GM18517 (cell line): Measurements from ENCODE around the gene NCOR1.
"Not testable (repeated sequence)": the region's sequence is repeated elsewhere in the genome, so short reads cannot be mapped to it uniquely, and the experiment has no call there.

Source experiments
- ATAC-seq: cut with Tn5 transposase; IDR thresholded peaks from one replicate; pipeline ENCODE4 v1.9.1; 2021; ENCODE audit warnings: mild to moderate bottlenecking, moderate library complexity; ENCODE audit not compliant: unreplicated experiment

Gene NCOR1

DNA sequence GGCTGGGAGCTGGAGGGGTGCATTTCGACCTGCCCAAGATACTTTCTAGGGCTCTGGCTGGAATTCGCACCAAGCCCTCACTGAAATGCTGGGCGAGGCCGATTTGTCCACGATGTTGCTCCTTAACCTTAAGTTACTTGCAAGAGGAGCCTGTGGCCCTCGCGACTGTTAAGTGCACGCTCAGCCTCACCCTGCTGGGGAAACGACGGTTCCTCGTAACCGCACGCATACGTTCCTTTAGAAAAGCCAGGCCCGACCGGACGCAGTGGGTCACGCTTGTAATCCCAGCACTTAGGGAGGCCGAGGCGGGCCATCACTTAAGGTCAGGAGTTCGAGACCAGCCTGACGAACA lies 607 bp upstream of the NCOR1 start:
- peak; percentile 2 for ATAC-seq

DNA sequence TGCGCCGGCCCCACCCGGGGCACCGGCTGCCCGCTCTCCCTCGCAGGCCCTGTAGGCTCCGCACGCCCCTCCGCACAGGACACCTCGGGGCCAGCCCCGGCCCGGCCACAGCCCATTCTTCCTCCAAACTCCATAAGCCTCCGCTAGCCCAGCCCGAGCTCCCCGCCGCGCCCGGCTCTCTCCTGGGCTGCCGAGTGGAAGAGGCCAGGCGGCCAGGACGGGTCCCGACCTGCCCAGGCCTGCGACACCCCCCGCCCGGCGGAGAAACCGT lies 397 bp downstream of the NCOR1 start:
- ATAC-seq: peak; percentile 48

DNA sequence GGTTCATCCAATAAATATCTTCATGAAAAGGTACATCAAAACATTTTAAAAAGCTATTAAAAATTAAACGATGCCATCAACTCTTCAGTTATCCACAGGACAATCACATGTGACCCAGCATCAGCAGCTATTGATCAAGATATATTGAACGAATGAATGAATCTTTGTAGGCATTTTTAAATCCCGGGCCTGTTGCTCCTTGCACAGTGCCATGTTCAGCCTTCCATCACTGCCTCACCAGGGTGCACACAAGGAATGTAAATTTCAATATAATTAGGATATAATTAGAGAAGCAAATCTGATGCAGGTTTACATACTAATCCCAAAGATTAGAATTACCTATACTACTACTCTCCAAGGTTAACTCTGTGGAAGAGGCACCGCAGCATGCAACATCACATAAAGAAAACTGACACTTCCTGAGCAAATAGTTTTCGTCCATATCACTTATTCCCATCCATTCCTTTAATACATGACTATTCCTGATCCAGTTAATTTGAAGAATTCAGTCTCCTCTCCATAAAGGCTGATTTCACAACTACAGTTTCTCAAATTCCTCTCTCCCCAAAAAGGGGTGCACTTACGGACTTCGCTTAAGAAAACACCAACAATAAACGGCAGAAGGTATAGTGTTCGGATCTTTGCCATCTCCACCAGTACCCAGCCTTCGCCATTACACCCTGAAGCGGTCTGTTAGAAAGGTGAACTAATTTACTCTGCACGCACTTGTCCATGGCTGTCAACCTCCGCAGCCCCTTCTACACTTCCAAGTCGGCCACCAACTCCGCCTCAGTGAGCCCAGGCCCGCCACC lies 938 bp downstream of the NCOR1 start:
- no peak for ATAC-seq

DNA sequence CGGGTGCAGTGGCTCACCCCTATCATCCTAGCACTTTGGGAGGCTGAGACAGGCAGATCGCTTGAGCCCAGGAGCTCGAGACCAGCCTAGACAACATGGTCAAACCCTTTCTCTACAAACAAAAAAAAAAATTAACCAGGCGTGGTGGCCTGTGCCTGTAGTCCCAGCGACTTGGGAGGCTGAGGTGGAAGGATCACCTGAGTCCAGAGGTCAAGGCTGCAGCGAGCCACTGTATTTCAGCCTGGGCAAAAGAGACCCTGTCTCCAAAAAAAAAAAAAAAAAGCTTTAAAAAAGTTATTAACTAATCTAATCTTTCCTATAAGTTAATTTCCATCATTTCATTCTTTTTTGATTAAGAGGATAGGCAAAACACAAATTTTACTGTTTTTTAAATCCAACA lies 2.5 kb downstream of the NCOR1 start:
- ATAC-seq: no peak

DNA sequence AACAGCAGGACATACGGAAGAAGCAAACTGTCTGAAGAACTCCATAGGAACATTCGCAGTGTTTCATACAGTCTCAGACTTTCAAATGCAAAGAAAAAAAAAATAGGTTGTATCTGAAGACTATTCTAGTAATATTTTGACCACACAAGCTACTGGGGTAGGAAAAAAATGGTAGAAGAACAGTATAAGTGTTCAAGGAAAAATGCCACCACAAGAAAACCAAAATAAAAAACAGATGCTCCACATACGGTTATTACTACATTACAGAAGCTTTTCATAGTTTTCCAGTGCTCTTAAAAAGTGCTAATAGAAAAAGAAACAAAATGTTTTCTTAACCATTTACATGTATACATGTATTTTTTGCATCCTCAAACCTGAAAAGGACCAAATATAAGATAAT lies 3.7 kb downstream of the NCOR1 start:
- no peak for ATAC-seq

DNA sequence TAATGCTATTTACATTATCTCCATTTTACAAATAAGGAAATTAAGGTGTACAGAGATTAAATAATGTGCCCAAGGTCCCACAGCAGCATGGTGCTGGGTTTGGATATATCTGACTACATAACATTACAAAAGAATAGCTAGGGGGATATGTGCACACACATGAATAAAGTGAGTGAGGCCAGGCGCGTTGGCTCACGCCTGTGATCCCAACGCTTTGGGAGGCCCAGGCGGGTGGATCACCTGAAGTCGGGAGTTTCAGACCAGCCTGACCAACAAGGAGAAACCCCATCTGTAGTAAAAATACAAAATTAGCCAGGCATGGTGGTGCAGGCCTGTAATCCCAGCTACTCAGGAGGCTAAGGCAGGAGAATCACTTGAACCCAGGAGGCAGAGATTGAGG lies 10.6 kb downstream of the NCOR1 start:
- ATAC-seq: not testable (repeated sequence)

DNA sequence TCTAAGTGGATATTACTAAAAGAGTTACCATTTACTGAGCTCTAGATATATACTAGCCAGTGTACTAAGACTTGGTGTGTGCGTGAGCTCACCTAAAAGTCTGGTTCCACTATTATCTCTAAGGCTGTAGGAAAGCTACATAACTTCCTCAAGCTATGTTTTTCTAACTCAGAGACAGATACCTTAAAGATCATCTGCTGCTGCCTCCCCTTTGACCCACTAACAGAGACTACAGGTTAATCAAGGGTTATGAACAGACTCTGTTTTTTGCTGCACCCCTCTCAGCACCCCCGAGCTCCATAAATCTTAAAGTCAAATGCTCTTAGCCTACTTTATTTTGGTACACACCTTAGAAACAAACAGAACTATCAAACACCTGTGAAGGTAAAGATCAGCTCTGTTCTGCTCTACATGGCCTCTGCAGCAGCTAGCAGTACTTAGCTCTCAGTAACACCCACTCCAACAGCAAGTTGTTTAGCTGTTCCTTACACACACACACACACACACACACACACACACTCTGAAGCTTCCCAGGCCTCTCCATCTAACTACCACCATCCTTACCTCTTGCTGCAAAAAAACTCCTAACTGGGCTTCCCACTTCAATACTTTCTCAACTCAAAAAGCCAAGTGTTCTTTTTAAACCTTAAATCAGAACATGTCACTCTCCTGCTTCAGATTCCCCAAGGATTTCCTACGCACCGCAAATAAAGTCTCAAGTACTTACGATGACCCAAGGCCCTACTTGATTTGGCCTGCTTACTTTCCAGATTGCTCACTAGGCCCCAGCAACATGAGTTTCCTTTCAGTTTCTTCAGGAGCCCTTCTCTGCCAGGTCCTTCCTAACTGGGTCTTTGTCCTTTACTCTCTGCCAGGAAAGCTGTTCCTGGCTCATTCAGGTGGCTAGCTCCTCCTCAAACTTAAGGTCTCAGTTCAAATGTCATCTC lies 12.5 kb downstream of the NCOR1 start:
- ATAC-seq: not testable (repeated sequence)

DNA sequence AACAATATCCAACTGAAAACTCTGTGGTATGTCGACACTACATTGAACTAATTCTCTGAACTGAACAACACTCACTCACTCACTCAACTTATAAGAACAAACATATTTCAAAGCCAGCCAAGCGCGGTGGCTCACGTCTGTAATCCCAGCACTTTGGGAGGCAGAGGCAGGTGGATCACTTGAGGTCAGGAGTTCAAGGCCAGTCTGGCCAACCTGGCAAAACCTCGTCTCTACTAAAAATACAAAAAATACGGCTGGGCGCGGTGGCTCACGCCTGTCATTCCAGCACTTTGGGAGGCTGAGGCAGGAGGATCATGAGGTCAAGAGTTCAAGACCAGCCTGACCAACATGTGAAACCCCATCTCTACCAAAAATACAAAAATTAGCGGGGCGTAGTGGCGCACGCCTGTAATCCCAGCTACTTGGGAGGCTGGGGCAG lies 13.6 kb downstream of the NCOR1 start:
- not testable (repeated sequence) for ATAC-seq

DNA sequence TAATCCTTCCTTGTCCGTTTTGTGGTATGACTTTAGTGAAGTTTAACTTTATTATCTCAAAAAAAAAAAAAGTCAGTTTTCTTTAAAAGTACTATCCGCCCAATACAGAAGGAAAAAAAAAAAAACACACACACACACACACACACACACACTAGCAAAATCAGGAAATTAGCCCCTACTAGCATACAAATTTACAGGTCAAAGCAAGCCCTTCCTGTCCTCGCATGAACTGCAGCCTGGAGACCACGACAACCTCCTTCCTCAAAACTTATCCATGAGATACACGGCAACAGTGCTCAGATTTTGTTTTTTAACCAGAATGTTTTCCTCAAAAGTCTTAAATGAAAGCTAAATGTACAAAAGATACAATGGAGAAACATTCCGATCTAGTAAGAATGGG lies 16.2 kb downstream of the NCOR1 start:
- no peak for ATAC-seq

DNA sequence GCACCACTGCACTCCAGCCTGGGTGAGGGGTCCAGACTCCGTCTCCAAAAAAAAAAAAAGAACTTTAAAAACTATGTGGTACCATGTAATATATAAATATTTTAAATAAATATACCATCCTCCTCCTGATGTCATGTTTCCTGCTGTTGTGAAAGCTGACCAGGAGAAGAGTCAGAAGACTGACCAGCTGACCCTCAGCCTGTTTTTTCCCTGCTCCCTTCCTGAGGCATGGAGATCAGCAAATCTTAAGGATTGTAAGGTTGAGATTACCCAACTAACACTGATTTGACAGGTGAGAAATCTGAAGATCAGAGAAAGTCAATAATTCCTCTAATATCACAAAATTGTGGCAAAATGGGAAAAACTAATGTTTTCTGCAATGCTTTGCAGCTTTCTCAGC lies 18.1 kb downstream of the NCOR1 start:
- no peak for ATAC-seq

DNA sequence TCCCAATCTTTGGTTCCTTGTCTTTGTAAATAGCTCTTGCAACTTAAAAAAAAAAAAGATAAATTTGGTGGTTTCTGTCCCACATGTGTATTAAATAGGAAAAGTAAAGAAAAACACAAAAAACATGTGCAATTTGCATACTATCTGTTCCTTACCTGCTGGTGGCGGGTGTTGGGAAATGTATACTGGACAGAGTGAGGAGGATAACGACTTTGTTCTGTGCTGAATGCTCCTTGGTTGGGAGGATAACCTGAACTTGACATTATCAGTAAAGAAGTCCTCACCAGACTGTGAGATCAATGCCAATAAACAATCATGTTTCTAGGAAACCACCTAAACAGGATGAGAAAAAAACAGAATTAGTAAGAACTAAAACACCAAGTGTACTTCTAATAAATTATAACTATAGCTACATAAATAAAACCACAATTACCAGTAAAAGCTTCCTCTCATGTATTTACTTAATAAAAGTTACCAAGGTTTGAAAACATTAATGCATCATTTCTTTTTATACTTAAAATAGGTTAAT lies 21.0 kb downstream of the NCOR1 start:
- not testable (repeated sequence) for ATAC-seq

DNA sequence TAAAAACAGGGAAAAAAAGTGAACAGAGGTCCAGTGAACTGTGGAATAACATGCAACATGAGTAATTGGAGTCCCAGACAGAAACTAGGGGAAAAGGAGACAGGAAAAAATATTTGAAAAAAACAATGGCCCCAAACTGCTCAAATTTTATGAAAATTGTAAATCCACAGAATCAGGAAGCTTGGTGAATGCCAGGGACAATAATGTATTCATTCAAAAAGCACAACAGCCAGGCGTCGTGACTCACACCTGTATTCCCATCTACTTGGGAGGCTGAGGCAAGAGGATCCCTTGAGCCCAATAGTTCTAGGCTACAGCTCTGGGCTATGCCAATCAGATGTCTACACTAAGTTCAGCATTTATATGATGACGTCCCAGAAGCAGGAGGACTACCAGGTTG lies 23.7 kb downstream of the NCOR1 start:
- no peak for ATAC-seq

DNA sequence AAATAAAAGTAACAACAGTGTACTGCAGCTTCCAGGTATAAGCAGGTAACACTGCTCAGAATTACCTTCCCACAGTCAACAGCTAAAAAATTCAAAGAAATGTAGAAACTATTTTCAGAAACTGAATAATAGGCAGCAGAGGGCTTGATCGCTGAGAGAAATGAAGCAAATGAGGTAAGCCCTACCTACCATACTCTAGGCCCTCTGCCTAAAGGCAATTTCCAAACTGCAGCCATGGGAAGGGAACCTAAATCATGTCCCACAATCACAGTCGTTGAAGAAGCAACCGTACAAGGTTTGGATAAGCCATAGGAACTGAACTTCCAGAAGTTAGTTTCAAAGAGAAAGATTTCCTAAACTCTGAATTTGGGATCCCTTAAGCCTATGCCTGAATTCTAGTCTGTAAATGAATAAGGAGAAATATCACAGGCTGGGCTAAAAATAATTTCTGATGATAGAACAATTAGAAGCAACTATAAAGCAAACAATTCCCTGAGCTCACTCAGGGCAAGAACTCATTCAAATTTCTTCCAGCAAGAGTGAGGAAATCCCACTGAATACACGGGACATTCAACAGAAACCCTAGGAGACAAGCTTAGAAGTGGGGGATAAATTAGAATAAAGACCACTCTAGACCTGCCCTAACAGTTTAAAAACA lies 24.5 kb downstream of the NCOR1 start:
- no peak for ATAC-seq

DNA sequence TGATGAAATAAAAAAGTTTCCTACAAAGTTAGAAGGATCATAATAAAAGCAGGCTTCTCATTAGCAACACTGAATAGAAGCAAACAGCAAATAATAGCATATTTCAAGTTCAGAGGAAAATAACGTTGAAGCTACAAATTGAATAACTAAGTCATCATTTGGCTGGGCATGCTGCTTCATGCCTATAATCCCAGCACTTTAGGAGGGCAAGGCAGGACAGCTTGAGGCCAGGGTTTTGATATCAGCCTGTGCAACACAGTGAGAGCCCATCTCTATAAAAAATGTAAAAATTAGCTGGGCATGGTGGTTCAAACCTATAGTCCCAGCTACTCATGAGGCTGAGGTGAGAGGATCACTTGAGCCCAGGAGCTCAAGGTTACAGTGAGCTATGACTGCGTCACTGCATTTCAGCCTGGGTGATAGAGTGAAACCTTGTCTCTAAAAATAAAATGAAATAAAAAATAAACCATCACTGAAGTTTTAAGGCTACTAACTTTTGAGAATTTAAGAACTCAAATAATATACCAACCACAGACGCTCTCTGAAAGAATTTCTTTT lies 25.5 kb downstream of the NCOR1 start:
- ATAC-seq: no peak

DNA sequence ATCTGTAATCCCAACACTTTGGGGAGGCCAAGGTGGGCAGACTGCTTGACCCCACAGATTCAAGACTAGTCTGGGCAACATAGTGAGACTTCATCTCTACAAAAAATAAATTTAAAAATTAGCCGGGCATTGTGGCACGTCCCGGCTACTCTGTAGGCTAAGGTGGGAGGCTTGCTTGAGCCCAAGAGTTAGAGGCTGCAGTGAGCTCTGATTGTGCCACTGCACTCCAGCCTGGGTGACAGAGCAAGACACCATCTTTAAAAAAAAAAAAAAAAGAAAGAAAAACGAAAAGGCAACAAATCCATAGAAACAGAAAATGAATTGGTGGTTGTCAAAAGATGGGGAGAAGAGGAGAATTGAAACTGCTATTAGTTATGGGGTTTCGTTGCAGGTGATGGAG lies 27.7 kb downstream of the NCOR1 start:
- no peak for ATAC-seq

DNA sequence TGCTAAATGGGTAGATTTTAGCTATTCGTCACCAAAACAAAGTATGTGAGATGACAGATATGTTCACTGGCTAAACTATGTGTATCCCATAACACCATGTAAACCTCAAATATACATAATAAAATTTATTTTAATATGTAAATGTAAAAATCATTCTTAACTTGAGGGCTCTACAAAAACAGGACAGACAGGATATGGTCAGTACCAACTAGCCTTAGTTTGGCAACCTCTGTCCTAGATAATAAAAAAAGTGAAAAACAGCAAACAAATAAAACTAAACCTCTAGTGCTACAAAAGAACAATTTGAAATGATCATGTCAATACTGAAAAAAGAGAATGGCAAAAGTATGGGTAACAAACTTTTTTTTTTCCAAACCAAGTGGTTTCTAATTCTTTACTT lies 33.8 kb downstream of the NCOR1 start:
- no peak for ATAC-seq

DNA sequence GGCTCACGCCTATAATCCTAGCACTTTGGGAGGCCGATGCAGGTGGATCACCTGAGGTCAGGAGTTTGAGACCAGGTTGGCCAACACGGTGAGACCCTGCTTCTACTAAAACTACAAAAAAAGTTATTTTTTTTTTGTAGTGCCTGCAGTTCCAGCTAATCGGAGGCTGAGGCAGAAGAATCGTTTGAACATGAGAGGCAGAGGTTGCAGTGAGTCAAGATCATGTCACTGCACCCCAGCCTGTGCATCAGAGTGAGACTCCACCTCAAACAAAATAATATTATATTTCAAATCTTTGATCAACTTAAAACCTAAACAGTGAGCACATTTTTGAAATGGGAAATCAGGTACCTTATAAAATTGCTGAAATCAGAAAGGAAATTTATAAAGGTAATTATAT lies 36.5 kb downstream of the NCOR1 start:
- no peak for ATAC-seq

DNA sequence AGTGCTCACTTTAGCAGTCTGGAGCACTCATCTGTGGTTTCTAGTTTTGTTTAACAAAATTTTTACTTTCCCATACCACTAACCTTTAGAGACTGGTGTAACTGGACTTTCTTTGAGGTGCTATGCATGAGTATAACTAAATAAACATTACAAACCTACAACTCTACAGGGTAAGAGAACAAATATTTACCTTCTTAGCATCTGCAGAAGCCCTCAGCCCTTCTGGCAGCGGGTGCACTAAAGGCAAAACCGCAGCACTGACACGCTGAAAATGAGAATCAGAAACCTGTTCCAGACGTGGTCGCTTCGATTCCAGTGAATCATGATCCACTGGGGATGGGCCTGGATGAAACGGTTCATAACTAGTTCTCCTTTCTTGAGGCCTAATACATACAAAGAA lies 43.7 kb downstream of the NCOR1 start:
- ATAC-seq: no peak

DNA sequence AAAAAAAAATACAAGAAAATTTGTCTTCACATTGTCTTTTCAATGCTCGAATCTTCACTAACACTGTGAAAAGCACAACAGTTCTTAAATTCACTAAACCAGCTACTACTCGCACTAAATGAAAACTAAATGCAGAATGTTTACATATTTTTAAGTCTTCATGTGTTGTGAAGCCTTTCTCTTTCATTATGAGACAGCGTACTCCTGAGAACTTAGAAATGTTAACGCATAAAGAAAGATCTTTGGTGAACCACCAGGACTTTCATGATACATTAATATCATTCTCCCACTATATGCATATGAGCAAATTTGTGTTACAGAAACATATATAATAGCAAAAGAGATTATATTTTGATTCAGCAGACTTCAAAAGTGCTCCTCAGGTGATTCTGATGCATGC lies 48.6 kb downstream of the NCOR1 start:
- not testable (repeated sequence) for ATAC-seq

DNA sequence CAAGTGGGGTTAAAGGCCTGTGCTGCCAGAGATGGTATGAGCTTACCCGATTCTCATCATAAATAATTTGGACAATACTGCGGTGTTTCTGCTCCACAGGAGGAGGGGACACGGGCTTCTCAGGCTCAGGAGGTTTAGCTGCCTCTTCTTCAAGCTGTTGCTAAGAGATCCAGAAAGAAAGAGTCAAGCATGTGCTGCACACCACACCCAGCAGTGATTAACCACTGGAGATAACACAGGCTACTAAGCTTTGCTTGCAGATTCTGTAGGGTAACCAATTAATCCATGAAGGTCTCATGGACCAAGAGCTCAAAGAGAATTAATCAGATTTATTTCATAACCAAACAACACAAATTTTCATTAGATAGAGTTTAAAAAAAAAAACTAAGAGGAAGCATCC lies 56.6 kb downstream of the NCOR1 start:
- no peak for ATAC-seq

DNA sequence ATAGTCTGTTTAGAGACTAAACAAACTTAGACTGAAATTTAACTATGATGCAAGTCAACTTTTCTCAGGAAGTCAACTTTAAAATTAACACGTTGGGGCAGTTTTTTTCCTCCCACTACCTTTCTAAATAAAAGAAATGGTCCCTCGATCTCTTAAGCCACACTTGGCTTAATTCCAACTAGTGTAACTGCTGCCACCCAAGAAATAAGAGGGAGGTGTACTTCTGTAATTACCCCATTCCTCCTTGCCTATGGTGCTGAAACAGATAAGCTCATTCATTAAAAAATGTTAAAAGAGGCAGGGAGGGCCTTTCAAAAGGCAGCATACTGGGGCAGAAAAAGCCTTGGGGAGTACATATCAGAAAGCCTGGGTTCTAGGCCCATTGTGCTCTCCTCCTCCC lies 59.8 kb downstream of the NCOR1 start:
- ATAC-seq: no peak
